Endothelial cell of umbilical vein (primary cell): ENCODE results near the gene GLDN. TPM values are rescaled to one million over a fixed set of nuclear protein-coding genes. Genes with fewer than 3 reads are reported as not detected.

ENCODE experiments used
- BruUV-seq: library from RNA; stranded (reverse); fragments of 400-500 nt; replicated peaks from 2 replicates; lab custom pipeline; 2021; lab: Mats Ljungman, UMichigan
- CTCF ChIA-PET: fragments of 300-600, 350-600 bp; sonication (Branson Sonifier 250); formaldehyde crosslinking; loops from one replicate; lab custom pipeline; 2021; ENCODE audit warnings: antibody characterized with exemption, inconsistent platforms; lab: Charles Lee
- POLR2A ChIA-PET: fragments of 300-600, 350-600 bp; sonication (Branson Sonifier 250); formaldehyde crosslinking; loops from one replicate; lab custom pipeline; 2021; ENCODE audit warnings: antibody characterized with exemption, inconsistent platforms; lab: Charles Lee
- DNase-seq: peaks from one replicate; pipeline ENCODE4 v3.0.0-alpha.2; 2011; ENCODE audit warnings: low read depth, low spot score
- FAIRE-seq: peaks from 2 replicates; lab custom pipeline; 2011; peaks lifted over from hg19 to GRCh38; lab: Jason Lieb, UNC
- H2AFZ ChIP-seq: 2 replicates; pipeline ENCODE4 v1.6.0; 2012; ENCODE audit warnings: low read depth, low read length, control low read depth, inconsistent platforms
- H3K27ac ChIP-seq: 2 replicates; pipeline ENCODE4 v1.5.1; 2011; ENCODE audit warnings: low read depth, mild to moderate bottlenecking, control low read depth, low read length, moderate library complexity; ENCODE audit not compliant: insufficient read depth
- H3K27me3 ChIP-seq, 2 experiments: 2 replicates each; pipeline versions ENCODE4 v1.6.0 to v1.6.1; 2011; ENCODE audit warnings: low read length in 2 of 2, mixed read lengths in 1 of 2; ENCODE audit not compliant: control insufficient read depth in 2 of 2, insufficient read depth in 2 of 2
- H3K36me3 ChIP-seq, 2 experiments: 2 replicates in 1 of 2; 3 replicates in 1 of 2; pipeline ENCODE4 v1.5.1; 2011; ENCODE audit warnings: low read length in 2 of 2, mild to moderate bottlenecking in 1 of 2, moderate library complexity in 1 of 2; ENCODE audit not compliant: control insufficient read depth in 2 of 2, insufficient read depth in 2 of 2; ENCODE audit errors: extremely low read depth in 1 of 2
- H3K4me1 ChIP-seq: 3 replicates; pipeline ENCODE4 v1.5.1; 2011; ENCODE audit warnings: mild to moderate bottlenecking, low read length; ENCODE audit not compliant: control insufficient read depth, insufficient read depth; ENCODE audit errors: extremely low read depth
- H3K4me2 ChIP-seq: 2 replicates; pipeline ENCODE4 v1.6.1; 2011; ENCODE audit warnings: low read length, control low read depth, mixed read lengths; ENCODE audit not compliant: insufficient read depth
- H3K4me3 ChIP-seq, 3 experiments: fragments of 200-600 bp in 1 of 3; sonication (generic), shearing (Covaris generic) in 1 of 3; replicated peaks in 1 of 3; 2 replicates each; pipeline ENCODE4 v1.5.1; 2011 to 2016; ENCODE audit warnings: control low read depth in 3 of 3, low read length in 3 of 3, mild to moderate bottlenecking in 2 of 3, inconsistent platforms in 1 of 3, low read depth in 1 of 3, moderate library complexity in 1 of 3; ENCODE audit not compliant: insufficient read depth in 1 of 3
- H3K79me2 ChIP-seq: 2 replicates; pipeline ENCODE4 v1.6.0; 2012; ENCODE audit warnings: low read length, inconsistent platforms; ENCODE audit not compliant: control insufficient read depth, insufficient read depth
- H3K9ac ChIP-seq: replicated peaks from 2 replicates; pipeline ENCODE3; 2011; ENCODE audit warnings: low read length, control low read depth; ENCODE audit not compliant: insufficient read depth; ENCODE audit errors: extremely low read depth
- H3K9me1 ChIP-seq: replicated peaks from 3 replicates; pipeline ENCODE4 v1.6.0; 2011; ENCODE audit warnings: mild to moderate bottlenecking, low read length; ENCODE audit not compliant: control insufficient read depth, insufficient read depth; ENCODE audit errors: extremely low read depth
- H3K9me3 ChIP-seq: replicated peaks from 2 replicates; pipeline ENCODE4 v1.5.1; 2012; ENCODE audit warnings: low read length, inconsistent platforms; ENCODE audit not compliant: control insufficient read depth, insufficient read depth
- H4K20me1 ChIP-seq: replicated peaks from 2 replicates; pipeline ENCODE3; 2011; ENCODE audit warnings: mild to moderate bottlenecking, low read length; ENCODE audit not compliant: control insufficient read depth, insufficient read depth; ENCODE audit errors: extremely low read depth
- EZH2 ChIP-seq: IDR thresholded peaks from 2 replicates; pipeline ENCODE4 v1.6.1; 2012; ENCODE audit warnings: borderline replicate concordance, low read depth, mild to moderate bottlenecking, moderate library complexity, low read length, inconsistent platforms; ENCODE audit not compliant: severe bottlenecking
- FOS ChIP-seq: IDR thresholded peaks from 2 replicates; pipeline ENCODE4 v1.6.1; 2011; ENCODE audit warnings: mild to moderate bottlenecking, low read length, moderate library complexity, borderline replicate concordance; ENCODE audit not compliant: insufficient read depth
- GATA2 ChIP-seq: IDR thresholded peaks from 2 replicates; pipeline ENCODE4 v1.7.0; 2011; ENCODE audit warnings: low read depth, mild to moderate bottlenecking, moderate library complexity, mixed read lengths, low read length; ENCODE audit not compliant: insufficient read length, insufficient read depth
- MYC ChIP-seq: IDR thresholded peaks from one replicate; pipeline ENCODE4 v1.6.1; 2011; ENCODE audit warnings: mild to moderate bottlenecking, low read depth, low read length
- POLR2A ChIP-seq: IDR thresholded peaks from 2 replicates; pipeline ENCODE4 v1.6.1; 2012; ENCODE audit warnings: low read depth, mild to moderate bottlenecking, control low read depth, low read length
- POLR2AphosphoS5 ChIP-seq: IDR thresholded peaks from 2 replicates; pipeline ENCODE4 v1.6.1; 2012; ENCODE audit warnings: low read depth, mild to moderate bottlenecking, control low read depth, low read length, moderate library complexity; ENCODE audit not compliant: insufficient read depth
- dilution Hi-C: fragments of 300-500 bp; cut with MboI; formaldehyde crosslinking; loops from one replicate; pipeline ENCODE4 v1.15.0; 2019; ENCODE audit warnings: low sequenced_read_pairs; ENCODE audit not compliant: extremely low pct_ligation_motif_present
- intact Hi-C: fragments of 100-400 bp; cut with micrococcal nuclease; formaldehyde crosslinking; loops from one replicate; pipeline ENCODE4 v1.10.0; 2022
- polyA plus RNA-seq, 4 experiments: library from polyadenylated mRNA; depleted of rRNA in 3 of 4; stranded (reverse) in 3 of 4; unstranded in 1 of 4; fragments of >200 nt; gene quantifications; 2 replicates each; pipeline versions ENCODE4 v1.2.1 to v1.2.3, GENCODE V29; 2011 to 2012; ENCODE audit warnings: missing spikeins in 1 of 4
- total RNA-seq: library from RNA; stranded (reverse); gene quantifications from 2 replicates; pipeline ENCODE4 v1.2.3, GENCODE V29; 2021
- TF ChIP-seq, protein P1 (sequence below), 2 donors: IDR thresholded peaks; 1 replicate in 1 of 2; 2 replicates in 1 of 2; pipeline ENCODE4 v1.5.1; 2011; ENCODE audit warnings: low read length in 2 of 2, mild to moderate bottlenecking in 2 of 2, moderate library complexity in 2 of 2, control low read depth in 1 of 2, inconsistent platforms in 1 of 2, low read depth in 1 of 2; ENCODE audit not compliant: insufficient read depth in 1 of 2; ENCODE audit errors: extremely low read depth in 1 of 2

The GLDN gene
- total and polyA plus RNA-seq, 2 donors (not counting 3 experiments of a cell fraction or from before 2014, with no cell fraction given) = not detected

DNA sequence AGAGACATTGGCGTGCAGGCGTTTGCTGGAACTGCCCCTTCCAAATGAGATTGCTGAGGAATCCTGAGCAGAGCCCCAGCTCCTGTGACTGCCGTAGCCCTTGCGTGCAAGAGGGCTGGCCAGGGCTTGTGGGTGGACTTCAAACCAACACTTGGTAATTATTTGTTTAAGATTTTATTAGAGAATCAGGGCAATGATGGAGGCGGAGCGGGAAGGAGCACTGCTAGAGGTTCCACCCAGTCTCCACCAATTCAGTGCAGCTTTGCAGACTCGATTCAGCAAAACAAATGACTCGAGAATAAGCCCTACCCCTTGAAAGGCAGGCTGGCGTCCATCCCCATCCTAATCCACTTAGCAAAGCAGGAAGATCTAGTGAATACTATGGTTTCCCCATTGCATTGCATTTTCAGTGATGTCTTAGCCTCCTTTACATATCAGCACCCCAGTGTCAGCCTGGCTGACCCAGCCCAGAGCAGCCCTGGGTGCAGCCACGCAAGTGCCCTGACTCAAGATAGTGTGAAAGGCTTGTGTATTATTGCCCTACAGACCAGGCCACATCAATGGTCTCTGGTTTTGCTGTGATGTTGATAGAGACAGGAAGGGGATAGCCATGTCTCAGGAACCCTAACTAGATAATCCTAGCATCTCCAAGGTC is 26.0 kb downstream of the GLDN start:
- H3K79me2 ChIP-seq = no peaks in the 10 kb centered on the region
- peaks cover 68 to 76% of the 10 kb centered on the region in 2 experiments for H3K27me3 ChIP-seq
- DNase-seq (no peak), FAIRE-seq (no peak)
- TF ChIP-seq EZH2 = no peak
- TF ChIP-seq, protein P1, sequence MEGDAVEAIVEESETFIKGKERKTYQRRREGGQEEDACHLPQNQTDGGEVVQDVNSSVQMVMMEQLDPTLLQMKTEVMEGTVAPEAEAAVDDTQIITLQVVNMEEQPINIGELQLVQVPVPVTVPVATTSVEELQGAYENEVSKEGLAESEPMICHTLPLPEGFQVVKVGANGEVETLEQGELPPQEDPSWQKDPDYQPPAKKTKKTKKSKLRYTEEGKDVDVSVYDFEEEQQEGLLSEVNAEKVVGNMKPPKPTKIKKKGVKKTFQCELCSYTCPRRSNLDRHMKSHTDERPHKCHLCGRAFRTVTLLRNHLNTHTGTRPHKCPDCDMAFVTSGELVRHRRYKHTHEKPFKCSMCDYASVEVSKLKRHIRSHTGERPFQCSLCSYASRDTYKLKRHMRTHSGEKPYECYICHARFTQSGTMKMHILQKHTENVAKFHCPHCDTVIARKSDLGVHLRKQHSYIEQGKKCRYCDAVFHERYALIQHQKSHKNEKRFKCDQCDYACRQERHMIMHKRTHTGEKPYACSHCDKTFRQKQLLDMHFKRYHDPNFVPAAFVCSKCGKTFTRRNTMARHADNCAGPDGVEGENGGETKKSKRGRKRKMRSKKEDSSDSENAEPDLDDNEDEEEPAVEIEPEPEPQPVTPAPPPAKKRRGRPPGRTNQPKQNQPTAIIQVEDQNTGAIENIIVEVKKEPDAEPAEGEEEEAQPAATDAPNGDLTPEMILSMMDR (IDR thresholded peaks at IDR 0.05; ENCODE audit: extremely low read depth in 1 of 2, insufficient read depth in 1 of 2, low read depth in 1 of 2, low read length in 2 of 2) = no peak
- no peak for TF ChIP-seq FOS
- TF ChIP-seq POLR2A = no peak
- TF ChIP-seq GATA2 = no peak
- no peak for TF ChIP-seq MYC
- TF ChIP-seq POLR2AphosphoS5 = no peak
- no peaks in the 10 kb centered on the region for H3K9me1 ChIP-seq
- H3K9ac ChIP-seq = no peak overlapping the region
- no peaks in the 10 kb centered on the region for H4K20me1 ChIP-seq
- BruUV-seq = no TSS peak
- H3K9me3 ChIP-seq = no peaks in the 10 kb centered on the region
- no peak overlapping the region for H3K4me2 ChIP-seq
- intact Hi-C loops (no loop called here), dilution Hi-C loops (no loop called here)
- ChIA-PET CTCF (no interaction called here), POLR2A (no interaction called here)
- no peaks in the 10 kb centered on the region for H3K4me1 ChIP-seq
- no peaks in the 10 kb centered on the region for H3K36me3 ChIP-seq
- no peak overlapping the region for H3K4me3 ChIP-seq
- H2AFZ ChIP-seq = no peak overlapping the region
- no peak overlapping the region for H3K27ac ChIP-seq
